RWPE1 (cell line): Measurements from ENCODE around the gene SHISA9.

ENCODE experiments used
- CTCF ChIA-PET: fragments of 350-600 bp; sonication (Branson Sonifier 250); formaldehyde crosslinking; extraction: SDS; loops from one replicate; lab custom pipeline; 2021; lab: Yijun Ruan, JAX
- POLR2A ChIA-PET: fragments of 400-600 bp; formaldehyde crosslinking; extraction: SDS; loops from one replicate; lab custom pipeline; 2020; ENCODE audit warnings: antibody characterized with exemption; ENCODE audit not compliant: low non-redundant PET; lab: Yijun Ruan, JAX
- DNase-seq: peaks from one replicate; pipeline ENCODE4 v3.0.0; 2012; ENCODE audit warnings: low spot score
- H3K27ac ChIP-seq: fragments of 450-650 bp; 2 replicates; pipeline ENCODE4 v1.5.1; 2017
- TF ChIP-seq, protein P1 (sequence below): fragments of 450-650 bp; conservative IDR thresholded peaks from 2 replicates; pipeline ENCODE4 v1.5.1; 2017; ENCODE audit warnings: low read depth, mild to moderate bottlenecking

SHISA9 gene

GRCh38 chr16:13176711-13177110 lies 275.3 kb downstream of the SHISA9 start:
- TF ChIP-seq, protein P1, sequence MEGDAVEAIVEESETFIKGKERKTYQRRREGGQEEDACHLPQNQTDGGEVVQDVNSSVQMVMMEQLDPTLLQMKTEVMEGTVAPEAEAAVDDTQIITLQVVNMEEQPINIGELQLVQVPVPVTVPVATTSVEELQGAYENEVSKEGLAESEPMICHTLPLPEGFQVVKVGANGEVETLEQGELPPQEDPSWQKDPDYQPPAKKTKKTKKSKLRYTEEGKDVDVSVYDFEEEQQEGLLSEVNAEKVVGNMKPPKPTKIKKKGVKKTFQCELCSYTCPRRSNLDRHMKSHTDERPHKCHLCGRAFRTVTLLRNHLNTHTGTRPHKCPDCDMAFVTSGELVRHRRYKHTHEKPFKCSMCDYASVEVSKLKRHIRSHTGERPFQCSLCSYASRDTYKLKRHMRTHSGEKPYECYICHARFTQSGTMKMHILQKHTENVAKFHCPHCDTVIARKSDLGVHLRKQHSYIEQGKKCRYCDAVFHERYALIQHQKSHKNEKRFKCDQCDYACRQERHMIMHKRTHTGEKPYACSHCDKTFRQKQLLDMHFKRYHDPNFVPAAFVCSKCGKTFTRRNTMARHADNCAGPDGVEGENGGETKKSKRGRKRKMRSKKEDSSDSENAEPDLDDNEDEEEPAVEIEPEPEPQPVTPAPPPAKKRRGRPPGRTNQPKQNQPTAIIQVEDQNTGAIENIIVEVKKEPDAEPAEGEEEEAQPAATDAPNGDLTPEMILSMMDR = no peak
- DNase-seq = no peak
- POLR2A ChIA-PET = no interaction called here
- no peak overlapping the region for H3K27ac ChIP-seq
- CTCF ChIA-PET = no interaction called here

DNA sequence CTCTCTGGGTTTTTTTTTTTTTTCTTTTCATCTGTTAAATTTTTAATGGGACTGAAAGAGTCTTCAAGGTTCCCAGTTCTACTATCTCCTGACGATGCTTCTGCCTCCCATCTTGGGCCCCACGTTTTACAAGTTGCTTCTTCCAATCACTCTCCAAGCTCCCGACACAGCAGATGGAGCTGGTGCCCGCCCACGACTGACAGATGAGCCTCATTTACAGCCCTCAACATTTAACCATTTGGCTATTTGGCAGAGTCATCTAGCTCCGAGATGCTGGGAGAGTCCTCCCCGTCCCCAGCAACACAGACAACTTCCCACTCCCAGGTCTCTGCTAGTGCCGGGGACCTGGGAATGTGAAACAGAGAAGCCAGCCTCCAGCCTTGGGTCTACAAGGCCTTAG lies 276.9 kb downstream of the SHISA9 start:
- POLR2A ChIA-PET = no interaction called here
- no peak for DNase-seq
- TF ChIP-seq, protein P1 = no peak

GRCh38 chr16:13181432-13181831 lies 280.0 kb downstream of the SHISA9 start:
- ChIA-PET POLR2A (no interaction called here), CTCF (no interaction called here)
- DNase-seq = no peak
- TF ChIP-seq, protein P1 = no peak
- no peak overlapping the region for H3K27ac ChIP-seq

More for the DNA sequence above, 276.9 kb downstream of the SHISA9 start:
- CTCF ChIA-PET = interaction anchor here (0.6 kb wide), 1 partner anchor 771 kb away, joined by 3 read pairs; no protein-coding TSS in a partner anchor
- H3K27ac ChIP-seq = no peak overlapping the region

GRCh38 chr16:13186813-13187212 lies 285.4 kb downstream of the SHISA9 start:
- ChIA-PET CTCF (no interaction called here), POLR2A (no interaction called here)
- H3K27ac ChIP-seq = no peak overlapping the region
- DNase-seq = no peak
- TF ChIP-seq, protein P1 = no peak

- TF ChIP-seq, protein P1 = no peak
- no peak for DNase-seq
- no peak overlapping the region for H3K27ac ChIP-seq
- ChIA-PET POLR2A (no interaction called here), CTCF (no interaction called here)
Observed at GRCh38 chr16:13189250-13189649, 287.9 kb downstream of the SHISA9 start.

DNA sequence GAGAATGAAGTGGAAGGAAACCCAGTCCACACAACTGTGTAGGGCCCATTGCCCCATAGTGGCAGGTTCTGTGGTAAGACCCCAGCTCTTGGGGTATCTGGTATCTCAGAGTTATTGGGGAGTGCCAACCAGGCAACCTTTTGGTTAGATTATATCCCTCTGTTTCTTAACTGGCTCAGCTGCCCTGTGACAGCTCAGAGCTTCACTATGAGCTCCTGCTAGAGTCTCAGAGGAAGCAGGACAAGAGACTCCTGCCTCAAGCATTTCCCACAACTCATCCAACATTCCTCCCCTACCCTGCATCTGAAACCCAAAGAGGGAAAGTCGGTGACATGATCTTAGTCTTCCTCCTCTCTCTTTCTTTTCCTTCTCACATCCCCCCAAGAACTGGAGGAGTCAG lies 292.3 kb downstream of the SHISA9 start:
- no peak overlapping the region for H3K27ac ChIP-seq
- TF ChIP-seq, protein P1 = no peak
- ChIA-PET CTCF (no interaction called here), POLR2A (no interaction called here)
- no peak for DNase-seq
